NCI-H1436 treated with DMSO at 0.1 percent for 48 hours (cell line): ENCODE data around the gene ENPP7.

Source experiments
- DNase-seq: peaks from one replicate; lab custom pipeline; 2025; lab: John Stamatoyannopoulos, UW

ENPP7 gene

GRCh38 chr17:79732254-79732653 lies 1.5 kb downstream of the ENPP7 start:
- no peak for DNase-seq

GRCh38 chr17:79732804-79733691 lies 2.3 kb downstream of the ENPP7 start:
- DNase-seq = no peak

- DNase-seq = no peak
Observed at GRCh38 chr17:79733692-79734070, 2.9 kb downstream of the ENPP7 start.

GRCh38 chr17:79735096-79735495 lies 4.4 kb downstream of the ENPP7 start:
- no peak for DNase-seq

GRCh38 chr17:79737046-79737921 lies 6.5 kb downstream of the ENPP7 start:
- DNase-seq = no peak

- no peak for DNase-seq
Observed at GRCh38 chr17:79737922-79738578, 7.3 kb downstream of the ENPP7 start.

GRCh38 chr17:79738643-79739042 lies 7.9 kb downstream of the ENPP7 start:
- DNase-seq = no peak

- DNase-seq = no peak
Observed at GRCh38 chr17:79739148-79740062, 8.7 kb downstream of the ENPP7 start.

GRCh38 chr17:79740413-79740812 lies 9.7 kb downstream of the ENPP7 start:
- DNase-seq = no peak

GRCh38 chr17:79741401-79741750 lies 10.6 kb downstream of the ENPP7 start:
- DNase-seq = no peak

- DNase-seq = peak; percentile 39
Observed at GRCh38 chr17:79741751-79742588, 11.2 kb downstream of the ENPP7 start.

- no peak for DNase-seq
Observed at GRCh38 chr17:79742589-79742918, 11.8 kb downstream of the ENPP7 start.

GRCh38 chr17:79742951-79743476 lies 12.3 kb downstream of the ENPP7 start:
- DNase-seq = no peak

GRCh38 chr17:79743614-79744013 lies 12.9 kb downstream of the ENPP7 start:
- no peak for DNase-seq

- DNase-seq = no peak
Observed at GRCh38 chr17:79745641-79746105, 14.9 kb downstream of the ENPP7 start.

- no peak for DNase-seq
Observed at GRCh38 chr17:79746889-79747507, 16.3 kb downstream of the ENPP7 start.

- DNase-seq = no peak
Observed at GRCh38 chr17:79747508-79748294, 17.0 kb downstream of the ENPP7 start.

- DNase-seq = no peak
Observed at GRCh38 chr17:79748295-79749099, 17.8 kb downstream of the ENPP7 start.
